ENCODE data around the gene SLC1A5.

DNA sequence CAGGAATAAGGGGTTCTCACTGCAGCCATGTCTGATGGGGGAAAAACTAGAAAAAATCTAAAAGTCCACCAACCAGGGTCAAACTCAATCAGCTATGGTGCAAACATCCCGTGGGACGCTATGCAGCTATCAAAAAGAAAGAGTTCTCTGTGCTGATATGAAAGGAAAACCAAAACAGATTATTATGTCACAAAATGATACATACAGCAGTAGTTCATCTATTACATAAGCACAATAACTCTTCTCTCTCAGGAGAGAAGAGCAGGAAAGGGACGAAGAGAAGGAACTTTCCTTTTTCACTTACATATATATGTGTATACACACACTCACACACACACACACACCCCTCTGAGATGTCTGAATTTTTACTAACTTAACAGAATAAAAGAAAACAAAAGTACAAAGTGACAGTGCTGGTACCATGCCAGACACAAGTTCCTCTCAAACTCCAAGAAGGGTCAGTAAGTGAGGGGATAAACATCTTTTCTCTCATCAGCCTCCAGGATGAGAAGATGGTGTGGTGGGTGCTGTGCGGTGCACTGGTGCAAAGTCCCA lies 45.4 kb downstream of the SLC1A5 start:
- TF ChIP-seq, protein P1, sequence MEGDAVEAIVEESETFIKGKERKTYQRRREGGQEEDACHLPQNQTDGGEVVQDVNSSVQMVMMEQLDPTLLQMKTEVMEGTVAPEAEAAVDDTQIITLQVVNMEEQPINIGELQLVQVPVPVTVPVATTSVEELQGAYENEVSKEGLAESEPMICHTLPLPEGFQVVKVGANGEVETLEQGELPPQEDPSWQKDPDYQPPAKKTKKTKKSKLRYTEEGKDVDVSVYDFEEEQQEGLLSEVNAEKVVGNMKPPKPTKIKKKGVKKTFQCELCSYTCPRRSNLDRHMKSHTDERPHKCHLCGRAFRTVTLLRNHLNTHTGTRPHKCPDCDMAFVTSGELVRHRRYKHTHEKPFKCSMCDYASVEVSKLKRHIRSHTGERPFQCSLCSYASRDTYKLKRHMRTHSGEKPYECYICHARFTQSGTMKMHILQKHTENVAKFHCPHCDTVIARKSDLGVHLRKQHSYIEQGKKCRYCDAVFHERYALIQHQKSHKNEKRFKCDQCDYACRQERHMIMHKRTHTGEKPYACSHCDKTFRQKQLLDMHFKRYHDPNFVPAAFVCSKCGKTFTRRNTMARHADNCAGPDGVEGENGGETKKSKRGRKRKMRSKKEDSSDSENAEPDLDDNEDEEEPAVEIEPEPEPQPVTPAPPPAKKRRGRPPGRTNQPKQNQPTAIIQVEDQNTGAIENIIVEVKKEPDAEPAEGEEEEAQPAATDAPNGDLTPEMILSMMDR (IDR thresholded peaks at IDR 0.05; ENCODE audit: borderline replicate concordance, extremely low read depth, low read length, poor library complexity, severe bottlenecking), result no peak
- no peak for TF ChIP-seq EZH2 (IDR thresholded peaks at IDR 0.05; ENCODE audit: borderline replicate concordance, low read depth, low read length, severe bottlenecking)

Measured in DND-41 (cell line).